Testis (tissue), 3 donors: ENCODE data around the gene IFNGR2. TPM values are rescaled to one million over a fixed set of nuclear protein-coding genes. Genes with fewer than 3 reads are reported as not detected.

ENCODE experiments used
- DNase-seq: peaks from one replicate; pipeline ENCODE4 v3.0.0-alpha.2; 2019
- H3K27ac ChIP-seq, 2 donors: fragments of 200-600 bp; sonication (generic); one replicate each; pipeline ENCODE4 v1.5.1; 2019
- H3K27me3 ChIP-seq: fragments of 200-600 bp; sonication (generic); one replicate; pipeline ENCODE4 v1.5.1; 2019
- H3K36me3 ChIP-seq: fragments of 200-600 bp; sonication (generic); one replicate; pipeline ENCODE4 v1.5.1; 2017; ENCODE audit warnings: low read depth; ENCODE audit errors: missing control alignments
- H3K4me1 ChIP-seq: fragments of 200-600 bp; sonication (generic); one replicate; pipeline ENCODE4 v1.5.1; 2019
- H3K4me3 ChIP-seq, 2 donors: fragments of 200-600 bp; sonication (generic); one replicate each; pipeline ENCODE4 v1.5.1; 2017 to 2019
- H3K9me3 ChIP-seq: fragments of 200-600 bp; sonication (generic); one replicate; pipeline ENCODE4 v1.5.1; 2017
- POLR2A ChIP-seq: fragments of 450-650 bp; IDR thresholded peaks from one replicate; pipeline ENCODE4 v1.6.1; 2017; ENCODE audit warnings: antibody characterized with exemption, mild to moderate bottlenecking, moderate library complexity
- WGBS, 2 donors: methylation state at CpG; one replicate each; pipeline ENCODE4 v1.1.5; 2018; 5-methylcytosine and 5-hydroxymethylcytosine counted together
- intact Hi-C: fragments of 100-400 bp; cut with DNase I; formaldehyde crosslinking; loops from one replicate; pipeline ENCODE4 v1.15.1; 2023; ENCODE audit warnings: low total_unique reads
- polyA plus RNA-seq: library from polyadenylated mRNA; stranded (reverse); fragments of 350-450 nt; fragmentation: Illumina TruSeq; extraction: RNeasy Lipid Tissue Mini Kit (QIAGEN cat#74804); gene quantifications from one replicate; pipeline ENCODE4 v1.2.3, GENCODE V29; 2014; ENCODE audit warnings: low read depth, low replicate concordance; ENCODE audit not compliant: insufficient read depth
- total RNA-seq, 2 donors: library from RNA; depleted of rRNA; stranded (reverse); fragments of >200 nt; gene quantifications; one replicate each; pipeline ENCODE4 v1.2.3, GENCODE V29; 2016
- TF ChIP-seq, protein P1 (sequence below), 3 experiments: fragments of 450-650 bp in 2 of 3; fragments of 200-600 bp in 1 of 3; sonication (generic) in 1 of 3; IDR thresholded peaks; one replicate each; pipeline ENCODE4 v1.5.1; 2016 to 2019; ENCODE audit warnings: antibody characterized with exemption in 3 of 3, mild to moderate bottlenecking in 2 of 3, moderate library complexity in 1 of 3

IFNGR2 gene
- total and polyA plus RNA-seq, 3 donors from 2014 or later, result 87.6 to 108 (median 91.9) TPM

DNA sequence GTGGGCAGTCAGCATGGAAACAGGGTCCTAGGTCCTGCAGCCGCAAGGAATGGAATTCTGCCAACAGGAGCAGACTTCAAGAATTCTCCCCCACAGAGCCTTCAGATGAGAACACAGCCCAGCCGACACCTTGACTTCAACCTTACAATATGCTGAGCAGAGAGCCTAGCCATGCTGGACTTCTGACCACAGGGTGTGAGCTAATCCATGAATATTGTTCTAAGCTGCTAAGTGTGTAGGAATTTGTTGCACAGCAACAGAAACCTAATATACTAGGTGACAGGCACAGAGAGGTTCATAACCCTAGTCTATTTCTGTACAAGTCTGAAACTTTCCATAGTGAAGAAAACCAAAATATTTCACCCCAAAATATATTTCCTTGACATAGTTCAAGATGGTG lies 32.9 kb upstream of the IFNGR2 start:
- no peaks in the 10 kb centered on the region for H3K27me3 ChIP-seq
- no peak overlapping the region for H3K27ac ChIP-seq
- TF ChIP-seq, protein P1, sequence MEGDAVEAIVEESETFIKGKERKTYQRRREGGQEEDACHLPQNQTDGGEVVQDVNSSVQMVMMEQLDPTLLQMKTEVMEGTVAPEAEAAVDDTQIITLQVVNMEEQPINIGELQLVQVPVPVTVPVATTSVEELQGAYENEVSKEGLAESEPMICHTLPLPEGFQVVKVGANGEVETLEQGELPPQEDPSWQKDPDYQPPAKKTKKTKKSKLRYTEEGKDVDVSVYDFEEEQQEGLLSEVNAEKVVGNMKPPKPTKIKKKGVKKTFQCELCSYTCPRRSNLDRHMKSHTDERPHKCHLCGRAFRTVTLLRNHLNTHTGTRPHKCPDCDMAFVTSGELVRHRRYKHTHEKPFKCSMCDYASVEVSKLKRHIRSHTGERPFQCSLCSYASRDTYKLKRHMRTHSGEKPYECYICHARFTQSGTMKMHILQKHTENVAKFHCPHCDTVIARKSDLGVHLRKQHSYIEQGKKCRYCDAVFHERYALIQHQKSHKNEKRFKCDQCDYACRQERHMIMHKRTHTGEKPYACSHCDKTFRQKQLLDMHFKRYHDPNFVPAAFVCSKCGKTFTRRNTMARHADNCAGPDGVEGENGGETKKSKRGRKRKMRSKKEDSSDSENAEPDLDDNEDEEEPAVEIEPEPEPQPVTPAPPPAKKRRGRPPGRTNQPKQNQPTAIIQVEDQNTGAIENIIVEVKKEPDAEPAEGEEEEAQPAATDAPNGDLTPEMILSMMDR (IDR thresholded peaks at IDR 0.05), result no peak
- no peak for TF ChIP-seq POLR2A
- H3K9me3 ChIP-seq, result no peaks in the 10 kb centered on the region
- H3K4me3 ChIP-seq, result no peak overlapping the region
- DNase-seq, result no peak
- WGBS, 2 donors, result 94 to 100% methylated on average over 1 to 2 of the region's 2 CpGs
- intact Hi-C loops, result no loop called here
- H3K36me3 ChIP-seq, result no peaks in the 10 kb centered on the region
- no peaks in the 10 kb centered on the region for H3K4me1 ChIP-seq

DNA sequence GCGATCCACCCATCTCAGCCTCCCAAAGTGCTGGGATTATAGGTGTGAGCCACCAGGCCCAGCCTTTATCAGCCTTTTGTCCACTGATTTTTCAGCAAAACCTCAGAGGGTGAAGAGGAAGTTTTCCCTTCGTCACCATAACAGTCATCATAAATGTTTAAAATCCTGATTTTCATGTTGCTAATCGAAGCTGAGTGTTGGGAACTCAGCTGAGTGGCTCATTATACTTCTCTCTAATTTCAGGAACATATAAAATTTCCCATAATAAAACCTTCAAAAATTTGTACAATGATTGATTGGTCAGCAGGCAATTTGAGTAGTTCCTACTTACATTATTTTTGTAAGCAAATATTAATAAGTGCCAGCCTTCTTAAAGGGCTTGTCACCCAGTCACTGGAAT lies 31.8 kb upstream of the IFNGR2 start:
- WGBS, 2 donors, result 84 to 89% methylated on average over 3 of the region's 3 CpGs
- Histone ChIP-seq H3K4me3 (no peak overlapping the region), H3K9me3 (no peaks in the 10 kb centered on the region), H3K4me1 (no peaks in the 10 kb centered on the region), H3K27ac (no peak overlapping the region), H3K27me3 (no peaks in the 10 kb centered on the region), H3K36me3 (no peaks in the 10 kb centered on the region)
- DNase-seq, result no peak
- intact Hi-C loops, result no loop called here
- TF ChIP-seq, protein P1 (IDR thresholded peaks at IDR 0.05), result no peak
- no peak for TF ChIP-seq POLR2A

DNA sequence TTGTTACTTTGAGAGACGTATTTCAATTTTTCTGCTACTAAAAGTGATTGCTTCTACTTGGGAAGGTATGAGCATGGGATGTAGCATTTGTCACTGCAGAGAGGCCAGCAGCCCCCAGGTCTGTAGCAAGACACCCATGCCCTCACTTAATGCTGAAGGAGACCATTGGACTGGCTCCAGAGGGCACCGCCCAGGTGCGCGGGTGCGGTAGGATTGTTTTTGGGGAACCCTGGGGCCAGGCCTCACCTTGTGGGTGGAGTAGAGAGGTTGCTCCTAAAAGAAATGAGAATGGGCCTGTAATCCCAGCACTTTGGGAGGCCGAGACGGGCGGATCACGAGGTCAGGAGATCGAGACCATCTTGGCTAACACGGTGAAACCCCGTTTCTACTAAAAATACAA lies 30.6 kb upstream of the IFNGR2 start:
- Histone ChIP-seq H3K27ac (no peak overlapping the region), H3K4me3 (no peak overlapping the region), H3K27me3 (no peaks in the 10 kb centered on the region), H3K9me3 (no peaks in the 10 kb centered on the region), H3K4me1 (no peaks in the 10 kb centered on the region), H3K36me3 (no peaks in the 10 kb centered on the region)
- no peak for DNase-seq
- 80 to 86% methylated on average over 9 to 12 of the region's 12 CpGs for WGBS, 2 donors
- intact Hi-C loops, result no loop called here
- TF ChIP-seq, protein P1 (IDR thresholded peaks at IDR 0.05), result no peak
- TF ChIP-seq POLR2A, result no peak

DNA sequence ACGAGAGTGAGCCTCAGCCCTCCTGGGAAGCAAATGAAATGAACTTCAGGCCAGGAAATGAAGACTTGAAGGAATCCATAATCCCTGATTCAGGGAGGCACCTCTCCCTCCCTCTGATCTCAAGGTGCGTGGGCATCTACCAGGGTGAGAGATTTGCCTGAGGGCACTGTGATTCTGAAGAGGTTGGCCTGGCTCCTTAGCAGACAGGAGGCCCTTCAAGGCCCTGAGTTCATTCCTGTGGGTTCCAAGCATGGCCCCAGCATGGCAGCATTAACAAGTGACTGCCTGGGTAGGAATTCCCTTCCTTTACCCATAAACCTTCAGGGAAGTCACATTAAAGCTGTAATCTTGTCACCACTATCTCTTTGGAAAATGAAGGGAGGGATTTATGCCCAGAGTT lies 29.8 kb upstream of the IFNGR2 start:
- no peaks in the 10 kb centered on the region for H3K9me3 ChIP-seq
- H3K27me3 ChIP-seq, result no peaks in the 10 kb centered on the region
- TF ChIP-seq, protein P1 (IDR thresholded peaks at IDR 0.05), result no peak
- no peak for TF ChIP-seq POLR2A
- H3K36me3 ChIP-seq, result no peaks in the 10 kb centered on the region
- no peak overlapping the region for H3K27ac ChIP-seq
- no peak overlapping the region for H3K4me3 ChIP-seq
- DNase-seq, result no peak
- WGBS, 2 donors, result 47 to 61% methylated on average over 2 of the region's 2 CpGs
- intact Hi-C loops, result no loop called here
- H3K4me1 ChIP-seq, result no peaks in the 10 kb centered on the region

DNA sequence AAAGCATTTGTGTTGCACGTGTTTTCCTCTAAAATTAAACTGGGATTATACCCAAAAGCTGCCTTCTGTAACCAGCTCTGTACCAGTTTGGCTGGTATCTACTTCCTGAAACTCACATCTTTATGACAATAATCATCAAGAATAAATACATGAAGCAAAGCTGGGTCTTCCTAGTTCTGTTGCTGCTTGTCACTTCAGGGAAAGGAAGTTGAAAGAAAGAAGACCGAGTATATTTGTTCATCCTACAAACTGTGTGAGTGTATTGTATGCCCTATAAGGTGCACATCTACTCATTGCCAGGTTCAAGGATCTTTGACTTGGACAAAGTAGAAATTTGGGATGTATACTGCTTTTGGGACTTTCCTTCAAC lies 29.1 kb upstream of the IFNGR2 start:
- Histone ChIP-seq H3K4me1 (no peaks in the 10 kb centered on the region), H3K9me3 (no peaks in the 10 kb centered on the region), H3K36me3 (no peaks in the 10 kb centered on the region), H3K27ac (no peak overlapping the region), H3K4me3 (no peak overlapping the region), H3K27me3 (no peaks in the 10 kb centered on the region)
- DNase-seq, result no peak
- 72 to 80% methylated on average over 2 of the region's 2 CpGs for WGBS, 2 donors
- TF ChIP-seq POLR2A, result no peak
- TF ChIP-seq, protein P1 (IDR thresholded peaks at IDR 0.05), result no peak
- intact Hi-C loops, result no loop called here
